SK-MEL-5 (cell line): ENCODE results near the gene ALAS1. TPM values are rescaled to one million over a fixed set of nuclear protein-coding genes. Genes with fewer than 3 reads are reported as not detected.

Experiments used
- DNase-seq: peaks from one replicate; pipeline ENCODE4 v3.0.0-alpha.2; 2016; ENCODE audit warnings: low read depth, low spot score
- in situ Hi-C: cut with HindIII; loops from 2 replicates; pipeline ENCODE4 v1.10.0; 2016; ENCODE audit warnings: low sequenced_read_pairs, high pct_unique_total_duplicates, low pct_unique_long_range_greater_than_20kb
- total RNA-seq: library from RNA; depleted of rRNA; stranded (reverse); fragments of >200 nt; shearing (Covaris generic); gene quantifications from 2 replicates; pipeline ENCODE4 v1.2.3, GENCODE V29; 2014

ALAS1 gene
- total RNA-seq, 1 experiment from 2014 or later, result 103 TPM

DNA sequence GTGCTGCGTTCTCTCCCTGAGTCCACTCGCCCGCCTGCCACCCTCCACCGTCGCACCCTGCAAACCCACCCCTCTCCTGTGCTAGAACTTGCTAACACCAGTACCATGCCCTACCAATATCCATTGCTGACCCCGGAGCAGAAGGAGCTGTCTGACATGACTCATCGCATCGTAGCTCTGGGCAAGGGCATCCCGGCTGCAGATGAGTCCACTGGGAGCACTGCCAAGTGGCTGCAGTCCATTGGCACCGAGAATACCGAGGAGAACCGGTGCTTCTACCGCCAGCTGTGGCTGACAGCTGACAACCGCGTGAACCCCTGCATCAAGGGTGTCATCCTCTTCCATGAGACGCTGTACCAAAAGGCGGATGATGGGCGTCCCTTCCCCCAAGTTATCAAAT, 4.9 kb upstream of the ALAS1 start:
- in situ Hi-C loops, result no loop called here
- no peak for DNase-seq

DNA sequence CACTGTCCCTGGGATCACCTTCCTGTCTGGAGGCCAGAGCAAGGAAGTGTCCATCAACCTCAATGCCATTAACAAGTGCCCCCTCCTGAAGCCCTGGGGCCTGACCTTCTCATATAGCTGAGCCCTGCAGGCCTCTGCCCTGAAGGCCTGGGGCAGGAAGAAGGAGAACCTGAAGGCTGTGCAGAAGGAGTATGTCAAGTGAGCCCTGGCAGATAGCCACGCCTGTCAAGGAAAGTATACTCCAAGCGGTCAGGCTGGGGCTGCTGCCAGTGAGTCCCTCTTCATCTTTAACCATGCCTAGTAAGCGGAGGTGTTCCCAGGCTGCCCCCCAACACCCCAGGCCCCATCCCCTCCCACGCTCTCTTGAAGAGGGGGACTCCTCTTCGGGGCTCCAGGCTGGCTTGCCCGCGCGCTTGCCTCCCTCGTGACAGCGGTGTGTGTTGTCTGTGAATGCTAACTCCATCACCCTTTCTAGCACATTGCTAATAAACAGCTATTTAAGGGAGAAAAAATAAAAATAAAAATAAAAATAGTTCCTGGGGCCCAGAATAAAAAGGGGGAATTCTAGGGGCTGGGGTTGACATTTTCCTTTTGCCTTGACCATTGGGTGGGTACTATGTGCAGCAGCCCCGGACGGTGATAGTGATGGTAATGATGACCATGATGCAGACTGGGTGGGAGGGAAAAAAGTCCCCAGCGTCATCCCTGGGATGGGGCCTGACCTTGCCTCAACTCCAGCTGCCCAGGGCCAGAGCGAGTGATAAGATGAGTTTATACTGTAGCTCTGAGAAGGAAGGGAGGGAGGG, 3.3 kb upstream of the ALAS1 start:
- in situ Hi-C loops, result no loop called here
- DNase-seq, result no peak

DNA sequence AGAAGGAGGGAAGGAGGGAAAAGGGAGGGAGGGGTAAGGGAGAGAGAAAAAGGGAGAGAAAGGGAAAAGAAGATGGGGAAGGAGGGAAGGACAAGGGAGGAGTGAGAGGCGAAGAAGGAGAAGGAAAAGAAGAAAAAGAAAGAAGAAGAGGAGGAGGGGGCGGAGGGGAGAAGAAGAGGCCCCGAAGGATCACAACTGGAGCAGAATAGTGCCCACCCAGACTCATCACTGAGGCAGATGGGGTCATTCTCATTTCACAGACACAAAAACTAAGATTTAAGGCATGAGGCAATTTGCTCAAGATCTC, 2.7 kb upstream of the ALAS1 start:
- in situ Hi-C loops, result no loop called here
- no peak for DNase-seq

DNA sequence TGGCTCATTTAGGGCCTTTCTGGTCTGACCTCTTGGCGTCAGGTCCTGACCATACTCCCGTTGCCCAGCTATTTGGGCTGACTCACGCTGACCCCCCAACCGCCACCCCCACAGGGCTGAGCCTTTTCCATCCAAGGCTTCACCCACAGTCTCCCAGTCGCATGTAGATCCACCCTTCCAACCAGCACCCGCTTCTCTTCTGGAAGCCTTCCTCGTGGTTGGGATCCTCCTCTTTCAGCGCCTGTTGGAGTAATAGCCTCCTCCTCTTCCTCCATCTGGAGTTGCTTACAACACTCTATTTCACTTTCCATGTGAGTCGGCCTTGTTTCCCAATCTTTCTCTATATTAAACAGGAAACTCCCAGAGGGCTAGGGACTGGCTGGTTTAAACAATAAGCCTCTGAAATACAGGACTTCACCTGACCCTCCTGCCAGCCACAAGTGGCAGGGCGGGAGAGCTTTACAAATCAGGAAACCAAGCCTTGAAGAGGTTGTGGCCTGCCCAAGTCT, 2.1 kb upstream of the ALAS1 start:
- peak; percentile 89 for DNase-seq
- in situ Hi-C loops, result no loop called here

DNA sequence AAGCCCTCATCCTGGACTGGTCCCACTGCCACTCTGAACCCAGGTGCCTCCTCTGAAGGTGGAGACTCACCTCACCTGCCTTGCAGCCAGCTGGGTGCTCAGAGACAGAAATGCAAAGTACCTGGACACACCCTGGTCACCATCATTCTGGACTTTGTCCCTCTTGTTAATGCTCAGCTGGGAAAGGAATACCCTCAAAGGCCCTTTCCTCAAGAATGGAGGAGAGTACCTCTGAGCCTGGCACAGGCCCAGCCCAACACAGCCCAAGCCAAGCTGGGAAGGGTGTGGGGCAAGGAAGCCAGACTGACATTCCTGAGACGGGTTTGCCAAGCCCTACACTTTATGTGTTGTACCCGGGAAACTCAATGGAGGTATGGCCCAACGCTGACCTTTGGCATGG, 983 bp upstream of the ALAS1 start:
- no peak for DNase-seq
- in situ Hi-C loops, result no loop called here

DNA sequence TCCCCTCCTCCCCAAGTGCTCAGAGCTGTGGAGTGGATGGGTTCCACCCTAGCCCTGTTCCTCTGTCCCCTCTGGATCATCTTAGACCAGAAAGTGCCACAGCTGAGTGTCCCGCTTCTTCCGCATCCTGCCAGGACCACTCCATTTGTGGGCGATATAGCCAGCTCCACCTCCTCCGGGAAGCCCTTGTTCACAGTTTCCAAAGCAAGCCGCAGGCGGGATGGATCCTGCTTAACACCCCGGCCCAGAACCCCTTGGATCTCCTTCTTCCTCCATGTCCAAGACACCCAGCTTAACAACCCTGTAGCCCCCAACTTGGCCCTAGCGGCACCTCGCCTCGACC, 490 bp upstream of the ALAS1 start:
- in situ Hi-C loops, result no loop called here
- DNase-seq, result no peak

DNA sequence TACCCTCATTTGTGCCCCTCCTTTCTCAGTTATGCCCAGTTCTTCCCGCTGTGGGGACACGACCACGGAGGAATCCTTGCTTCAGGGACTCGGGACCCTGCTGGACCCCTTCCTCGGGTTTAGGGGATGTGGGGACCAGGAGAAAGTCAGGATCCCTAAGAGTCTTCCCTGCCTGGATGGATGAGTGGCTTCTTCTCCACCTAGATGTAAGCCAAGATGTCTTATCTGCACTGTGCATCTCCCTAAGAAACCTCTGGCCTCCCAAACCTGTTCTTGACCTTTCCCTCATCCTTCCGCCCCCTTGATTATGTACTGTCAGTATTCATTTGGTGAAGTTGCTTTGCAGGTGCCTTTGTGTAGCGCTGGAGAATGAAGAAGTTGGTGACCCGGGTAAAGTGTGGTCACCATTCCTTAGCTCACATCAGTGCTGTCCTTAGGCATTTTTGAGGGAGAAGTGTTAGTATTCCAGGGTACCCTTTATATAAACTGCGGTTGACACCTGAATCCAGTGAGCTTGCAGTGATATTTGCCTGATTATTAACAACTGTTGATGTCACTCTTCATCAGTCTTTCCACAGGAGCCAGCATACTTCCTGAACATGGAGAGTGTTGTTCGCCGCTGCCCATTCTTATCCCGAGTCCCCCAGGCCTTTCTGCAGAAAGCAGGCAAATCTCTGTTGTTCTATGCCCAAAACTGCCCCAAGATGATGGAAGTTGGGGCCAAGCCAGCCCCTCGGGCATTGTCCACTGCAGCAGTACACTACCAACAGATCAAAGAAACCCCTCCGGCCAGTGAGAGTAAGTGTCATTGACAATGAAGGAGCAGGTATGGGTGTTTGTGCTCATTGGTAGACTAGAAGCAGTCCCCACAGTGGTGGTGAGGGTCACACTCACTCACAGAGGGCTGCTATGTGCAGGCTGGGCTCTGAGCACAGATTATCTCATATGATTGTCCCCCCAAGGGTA, 966 bp downstream of the ALAS1 start:
- no peak for DNase-seq
- in situ Hi-C loops, result no loop called here

DNA sequence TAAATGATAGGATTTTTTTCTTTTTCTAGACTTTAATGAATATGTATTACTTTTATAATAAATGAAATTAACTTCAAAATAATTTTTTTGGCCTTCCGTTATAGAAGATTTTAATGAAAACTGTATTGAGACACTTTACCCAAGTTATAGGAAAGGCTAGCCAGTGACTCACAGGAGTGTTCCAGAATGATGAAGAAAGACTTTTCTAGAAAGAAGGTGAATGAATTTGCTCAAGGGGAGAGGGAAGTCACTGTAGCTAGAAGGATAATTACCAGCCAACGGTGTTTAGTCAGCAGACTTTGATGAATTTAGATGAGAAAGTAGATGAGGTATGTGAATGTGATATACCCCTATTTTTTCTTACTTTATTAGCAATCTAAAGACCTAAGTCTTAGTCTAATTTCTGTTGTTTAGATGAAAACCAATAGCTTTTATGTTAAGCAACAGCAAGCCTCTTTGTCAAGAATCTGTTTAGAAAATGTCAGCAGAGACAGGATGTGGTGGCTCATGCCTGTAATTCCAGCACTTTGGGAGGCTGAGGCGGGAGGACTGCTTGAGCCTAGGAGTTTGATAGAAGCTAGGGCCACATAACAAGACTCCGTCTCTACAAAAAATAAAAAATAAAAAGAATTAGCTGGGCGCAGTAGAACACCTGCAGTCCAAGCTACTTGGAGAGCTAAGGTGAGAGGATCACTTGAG, 3.2 kb downstream of the ALAS1 start:
- in situ Hi-C loops, result no loop called here

DNA sequence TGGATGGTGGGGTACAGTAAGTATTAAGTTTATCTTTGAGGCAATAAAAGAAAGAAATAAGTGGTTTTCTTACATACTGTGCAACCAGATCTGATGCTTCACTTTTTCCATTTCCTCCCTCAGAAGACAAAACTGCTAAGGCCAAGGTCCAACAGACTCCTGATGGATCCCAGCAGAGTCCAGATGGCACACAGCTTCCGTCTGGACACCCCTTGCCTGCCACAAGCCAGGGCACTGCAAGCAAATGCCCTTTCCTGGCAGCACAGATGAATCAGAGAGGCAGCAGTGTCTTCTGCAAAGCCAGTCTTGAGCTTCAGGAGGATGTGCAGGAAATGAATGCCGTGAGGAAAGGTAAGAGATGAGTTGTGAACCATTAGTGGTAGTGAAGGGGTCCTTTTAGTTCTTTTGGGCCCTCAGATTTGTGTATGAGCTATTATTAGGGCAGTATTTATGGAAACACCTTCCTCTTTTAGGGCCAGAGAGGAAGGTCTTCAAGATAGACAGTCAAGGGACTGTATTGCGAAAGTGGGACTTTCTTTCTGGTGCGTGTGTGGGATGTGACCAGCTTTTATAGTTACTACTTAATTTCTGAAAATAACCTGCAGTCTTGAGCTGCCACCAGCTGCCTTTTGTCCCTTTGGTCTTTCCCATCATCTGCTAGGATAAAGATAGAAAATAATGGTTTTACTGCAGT, 4.6 kb downstream of the ALAS1 start:
- in situ Hi-C loops, result no loop called here
- no peak for DNase-seq

More for the DNA sequence above, 3.2 kb downstream of the ALAS1 start:
- no peak for DNase-seq

DNA sequence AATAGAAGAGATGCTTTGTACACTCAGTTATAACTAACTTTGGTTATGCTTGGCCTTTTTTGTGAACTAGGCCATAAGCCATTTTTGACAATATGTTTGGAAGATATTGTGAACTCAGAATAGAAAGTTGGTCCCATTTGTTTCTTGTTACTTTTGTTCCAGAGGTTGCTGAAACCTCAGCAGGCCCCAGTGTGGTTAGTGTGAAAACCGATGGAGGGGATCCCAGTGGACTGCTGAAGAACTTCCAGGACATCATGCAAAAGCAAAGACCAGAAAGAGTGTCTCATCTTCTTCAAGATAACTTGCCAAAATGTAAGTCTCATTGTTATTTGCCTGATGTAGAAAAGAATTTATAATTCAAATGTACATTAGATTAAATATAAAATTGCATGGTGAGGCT, 5.7 kb downstream of the ALAS1 start:
- DNase-seq, result no peak
- in situ Hi-C loops, result no loop called here

DNA sequence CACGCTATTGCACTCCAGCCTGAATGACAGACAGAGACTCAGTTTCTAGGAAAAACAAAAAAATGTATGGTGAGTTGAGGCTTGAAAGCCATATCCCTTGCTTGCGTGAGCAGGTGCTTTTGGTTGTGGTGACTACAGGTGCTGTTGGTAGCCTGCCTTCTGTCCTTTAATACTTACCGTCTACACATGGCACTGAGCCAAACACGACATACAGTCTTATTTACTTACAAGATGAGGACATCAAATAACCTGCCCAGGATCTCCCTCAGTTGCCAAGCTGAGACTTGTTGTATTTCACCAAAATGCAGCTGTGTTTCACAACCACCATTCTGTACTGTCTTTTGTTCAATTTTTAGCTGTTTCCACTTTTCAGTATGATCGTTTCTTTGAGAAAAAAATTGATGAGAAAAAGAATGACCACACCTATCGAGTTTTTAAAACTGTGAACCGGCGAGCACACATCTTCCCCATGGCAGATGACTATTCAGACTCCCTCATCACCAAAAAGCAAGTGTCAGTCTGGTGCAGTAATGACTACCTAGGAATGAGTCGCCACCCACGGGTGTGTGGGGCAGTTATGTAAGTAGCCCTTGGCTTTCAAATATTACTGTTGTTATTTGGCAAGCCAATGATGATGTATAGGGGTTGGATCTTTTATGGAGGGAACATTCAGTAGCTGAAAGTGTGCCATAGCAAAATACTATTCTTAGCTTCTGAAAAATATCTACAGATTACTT, 6.5 kb downstream of the ALAS1 start:
- in situ Hi-C loops, result no loop called here
- DNase-seq, result no peak

DNA sequence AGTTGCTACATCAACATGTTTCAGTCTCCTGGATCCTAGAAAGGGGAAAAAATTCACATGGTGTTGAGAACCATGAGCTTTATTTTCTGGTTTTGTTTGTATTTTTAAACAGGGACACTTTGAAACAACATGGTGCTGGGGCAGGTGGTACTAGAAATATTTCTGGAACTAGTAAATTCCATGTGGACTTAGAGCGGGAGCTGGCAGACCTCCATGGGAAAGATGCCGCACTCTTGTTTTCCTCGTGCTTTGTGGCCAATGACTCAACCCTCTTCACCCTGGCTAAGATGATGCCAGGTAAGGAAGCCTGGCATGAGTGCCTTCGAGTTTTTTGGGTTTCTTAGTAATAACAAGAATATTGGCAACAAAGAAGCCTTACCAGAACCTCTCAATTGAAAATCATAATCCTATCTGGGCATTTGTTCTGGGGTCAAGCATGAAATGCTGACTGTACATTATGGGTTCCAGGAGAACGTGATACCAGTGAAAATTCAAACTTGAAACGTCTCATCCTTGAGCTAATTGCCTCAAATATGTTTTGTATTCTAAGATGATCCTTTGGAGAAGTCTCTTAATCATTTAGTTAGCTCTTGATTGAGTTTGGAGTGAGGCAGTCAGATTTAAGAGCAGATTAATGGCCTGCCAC, 7.9 kb downstream of the ALAS1 start:
- in situ Hi-C loops, result no loop called here
- no peak for DNase-seq

DNA sequence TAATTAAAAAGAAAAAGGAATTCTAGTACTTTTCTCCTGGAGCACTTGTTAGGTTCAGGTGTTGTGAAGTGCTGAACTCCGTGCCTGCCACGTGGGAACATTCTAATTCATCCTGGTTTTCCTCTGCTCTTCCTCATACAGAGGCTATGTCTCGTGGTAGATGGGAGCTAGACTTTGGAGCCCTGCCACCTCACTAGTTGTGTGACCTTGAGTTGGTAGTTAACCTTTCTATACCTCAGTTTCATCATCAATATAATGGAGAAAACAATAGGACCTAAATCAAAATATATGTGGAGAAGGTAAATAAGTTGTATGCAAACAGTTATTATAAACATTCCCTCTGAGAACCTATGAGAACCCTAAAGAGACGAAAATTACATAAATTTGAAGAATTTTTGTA, 10.6 kb downstream of the ALAS1 start:
- DNase-seq, result no peak
- in situ Hi-C loops, result no loop called here

DNA sequence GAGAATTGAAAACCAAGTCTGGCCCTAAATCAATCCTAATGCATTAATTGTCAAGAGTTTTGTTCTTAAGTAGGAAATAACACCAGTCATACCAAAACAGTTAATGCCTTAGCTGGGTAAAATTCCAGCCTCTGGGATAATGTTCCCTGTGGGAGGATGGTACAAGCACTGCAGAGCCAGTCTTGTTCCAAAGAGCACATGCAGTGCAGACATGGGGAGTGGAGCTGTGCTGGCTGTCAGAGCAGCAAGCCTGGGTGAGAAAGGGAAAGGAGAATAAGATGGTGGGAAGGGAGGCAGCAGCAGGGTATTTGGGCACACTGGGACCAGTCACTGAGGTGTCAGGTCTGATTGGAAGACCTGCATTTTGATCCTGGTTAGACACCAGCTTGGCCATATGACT, 12.1 kb downstream of the ALAS1 start:
- in situ Hi-C loops, result no loop called here
- no peak for DNase-seq

DNA sequence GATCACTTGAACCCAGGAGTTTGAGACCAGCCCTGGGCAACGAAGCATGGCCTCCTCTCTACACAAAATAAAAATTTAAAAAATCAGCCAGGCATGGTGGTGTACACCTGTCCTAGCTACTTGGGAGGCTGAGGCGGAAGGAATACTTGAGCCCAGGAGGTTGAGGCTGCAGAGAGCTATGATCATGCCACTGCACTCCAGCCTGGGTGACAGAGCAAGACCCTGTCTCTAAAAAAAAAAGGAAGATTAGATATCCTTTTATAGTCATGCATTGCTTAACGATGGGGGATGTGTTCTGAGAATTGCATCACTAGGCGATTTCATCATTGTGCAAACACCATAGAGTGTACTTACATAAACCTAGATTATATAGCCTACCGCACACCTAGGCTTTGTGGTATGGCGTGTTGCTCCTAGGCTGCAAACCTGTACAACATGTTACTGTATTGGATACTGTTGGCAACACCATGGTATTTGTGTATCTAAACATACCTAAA, 12.6 kb downstream of the ALAS1 start:
- in situ Hi-C loops, result no loop called here

DNA sequence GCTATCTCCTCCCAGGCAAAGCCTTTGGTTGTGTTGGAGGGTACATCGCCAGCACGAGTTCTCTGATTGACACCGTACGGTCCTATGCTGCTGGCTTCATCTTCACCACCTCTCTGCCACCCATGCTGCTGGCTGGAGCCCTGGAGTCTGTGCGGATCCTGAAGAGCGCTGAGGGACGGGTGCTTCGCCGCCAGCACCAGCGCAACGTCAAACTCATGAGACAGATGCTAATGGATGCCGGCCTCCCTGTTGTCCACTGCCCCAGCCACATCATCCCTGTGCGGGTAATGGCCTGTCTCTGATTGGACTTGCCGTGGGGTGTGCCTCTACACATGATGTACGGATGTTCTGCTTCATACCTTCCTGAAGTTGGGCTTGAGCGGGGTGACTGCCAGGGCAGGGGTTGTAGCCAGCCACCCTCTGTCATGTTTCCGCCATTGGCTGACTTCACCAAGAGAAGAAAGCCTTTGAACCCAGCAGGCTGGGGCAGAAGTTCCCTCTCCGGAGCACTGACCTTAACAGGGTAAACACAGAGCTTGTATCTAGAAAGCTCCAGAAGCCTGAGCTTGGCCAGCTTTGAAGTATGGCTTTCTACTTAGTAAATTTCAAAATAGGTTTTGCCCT, 13.4 kb downstream of the ALAS1 start:
- in situ Hi-C loops, result no loop called here

More for the DNA sequence above, 12.6 kb downstream of the ALAS1 start:
- DNase-seq, result no peak

More for the DNA sequence above, 13.4 kb downstream of the ALAS1 start:
- no peak for DNase-seq
